Stimulated activated CD4-positive, alpha-beta T cell treated with anti-CD3 and anti-CD28 coated beads, TNF-alpha, amount 100 ng/mL, for 4 hours (primary cell): ENCODE results near the gene KIF26A.
A peak's percentile ranks its signal among the peaks of the same experiment; 100 is the strongest.

Source experiments
- DNase-seq, 3 experiments: peaks; one replicate each; pipeline ENCODE4 v3.0.0-alpha.2; 2020; ENCODE audit warnings: low read depth in 3 of 3

The KIF26A gene

DNA sequence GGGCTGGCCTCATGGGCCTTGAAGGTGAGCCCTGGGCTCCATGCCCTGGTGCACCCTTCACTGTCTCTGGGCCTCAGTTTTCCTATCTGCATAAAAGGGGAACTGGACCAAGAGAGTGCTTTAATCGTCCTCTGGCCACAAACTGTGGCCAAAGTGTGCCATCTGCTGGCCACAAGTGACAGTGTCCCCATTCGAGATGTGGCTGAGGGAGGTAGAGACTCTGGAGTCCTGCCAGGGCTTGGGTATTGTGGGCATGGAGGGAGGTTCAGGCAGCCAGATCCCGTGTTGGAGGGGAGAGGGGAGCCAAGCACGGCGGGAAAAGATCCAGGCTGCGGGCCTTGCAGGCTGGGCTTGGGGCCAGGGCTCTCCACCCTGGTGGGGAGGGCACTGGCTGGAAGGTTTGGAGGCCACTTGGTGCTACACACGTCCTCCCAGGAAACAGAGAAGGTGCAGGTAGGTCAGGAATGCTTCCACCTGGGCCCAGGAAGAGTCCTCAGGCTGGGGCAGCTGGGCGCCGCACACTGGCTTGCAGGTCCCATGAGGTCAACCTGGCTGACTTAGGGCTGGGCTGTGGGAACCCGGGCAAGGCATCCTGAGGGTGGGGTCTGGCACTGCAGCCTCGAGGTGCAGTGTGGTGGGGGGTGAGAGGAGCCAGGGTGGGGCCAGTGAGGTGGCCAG is 7.3 kb upstream of the KIF26A start:
- DNase-seq, result no peak

DNA sequence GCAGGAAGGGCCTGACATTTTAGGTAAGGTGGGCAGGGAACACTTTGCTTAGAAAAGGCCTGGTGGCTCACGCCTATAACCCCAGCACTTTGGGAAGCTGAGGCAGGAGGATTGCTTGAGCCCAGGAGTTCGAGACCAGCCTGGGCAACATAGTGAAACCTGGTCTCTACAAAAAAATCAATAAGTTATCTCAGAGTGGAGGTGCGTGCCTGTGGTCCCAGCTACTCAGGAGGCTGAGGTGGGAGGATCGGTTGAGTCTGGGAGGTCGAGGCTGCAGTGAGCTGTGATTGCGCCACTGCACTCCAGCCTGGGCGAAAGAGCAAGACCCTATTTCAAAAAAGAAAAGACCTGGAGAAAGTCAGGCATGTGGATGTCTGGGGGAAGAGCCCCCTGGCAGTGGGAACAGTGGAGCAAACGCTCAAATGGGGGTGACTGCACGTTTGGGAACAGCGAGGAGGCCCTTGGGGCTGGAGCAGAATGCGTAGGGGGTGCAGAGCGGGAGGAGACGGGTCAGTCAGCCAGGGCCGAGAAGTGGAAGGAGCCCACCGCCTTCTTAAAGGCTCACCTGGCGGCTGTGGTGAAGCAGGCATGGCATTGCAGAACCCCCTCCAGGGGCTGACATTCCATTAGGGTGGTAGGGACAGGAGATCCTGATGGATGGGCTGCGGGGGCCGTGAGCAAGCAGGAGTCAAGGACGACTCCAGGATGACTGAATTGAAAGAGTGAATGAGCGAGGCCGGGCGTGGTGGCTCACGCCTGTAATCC is 6.2 kb upstream of the KIF26A start:
- DNase-seq, result no peak

GRCh38 chr14:104132981-104133380 is 5.4 kb upstream of the KIF26A start:
- no peak for DNase-seq

- no peak for DNase-seq
Observed at GRCh38 chr14:104133496-104133895, 4.9 kb upstream of the KIF26A start.

DNA sequence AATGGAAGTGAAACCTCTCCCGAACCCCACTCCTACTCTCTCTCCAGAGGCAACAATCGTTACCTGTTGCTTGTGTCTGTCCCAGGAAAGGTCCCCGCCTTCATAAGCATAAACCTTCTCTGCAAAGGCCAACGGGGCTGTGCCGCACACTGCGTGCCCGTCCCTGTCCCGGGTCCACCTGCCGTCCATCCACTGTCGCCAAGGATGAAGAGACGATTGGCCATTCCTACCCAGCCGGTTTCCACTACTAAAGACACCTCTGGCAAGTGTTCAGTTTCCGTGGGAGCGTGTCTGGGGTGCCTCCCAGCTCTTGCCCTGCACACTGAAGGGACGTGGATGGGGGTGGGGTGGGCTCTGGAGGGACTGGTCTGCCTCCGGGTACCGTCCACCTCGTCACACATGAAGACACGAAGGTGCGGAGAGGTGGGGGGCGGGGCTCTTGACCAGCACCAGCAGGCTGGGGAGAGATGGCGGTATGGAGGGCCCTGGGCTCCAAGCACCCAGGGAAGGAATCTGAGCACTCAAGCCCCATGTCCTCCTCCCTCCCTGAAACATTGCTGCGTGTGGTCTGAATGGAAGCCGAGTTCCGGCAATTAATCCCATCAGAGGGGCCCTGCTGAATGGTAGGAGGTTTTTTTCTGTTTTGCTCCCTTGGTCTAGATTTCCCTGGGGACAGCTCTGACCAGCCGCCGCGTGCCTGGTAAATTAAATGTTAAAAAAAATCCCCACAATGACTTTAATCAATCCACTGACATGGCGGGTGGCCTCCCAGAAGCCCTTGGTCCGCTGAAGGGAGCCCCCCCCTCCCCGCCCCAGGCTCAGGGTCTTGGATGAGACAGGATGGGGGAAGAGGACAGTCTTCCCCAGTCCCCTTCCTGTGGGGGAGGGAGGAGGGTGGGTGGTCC is 4.1 kb upstream of the KIF26A start:
- no peak for DNase-seq

- no peak for DNase-seq
Observed at GRCh38 chr14:104135121-104135903, 3.1 kb upstream of the KIF26A start.

GRCh38 chr14:104135904-104136471 is 2.4 kb upstream of the KIF26A start:
- DNase-seq, result no peak

DNA sequence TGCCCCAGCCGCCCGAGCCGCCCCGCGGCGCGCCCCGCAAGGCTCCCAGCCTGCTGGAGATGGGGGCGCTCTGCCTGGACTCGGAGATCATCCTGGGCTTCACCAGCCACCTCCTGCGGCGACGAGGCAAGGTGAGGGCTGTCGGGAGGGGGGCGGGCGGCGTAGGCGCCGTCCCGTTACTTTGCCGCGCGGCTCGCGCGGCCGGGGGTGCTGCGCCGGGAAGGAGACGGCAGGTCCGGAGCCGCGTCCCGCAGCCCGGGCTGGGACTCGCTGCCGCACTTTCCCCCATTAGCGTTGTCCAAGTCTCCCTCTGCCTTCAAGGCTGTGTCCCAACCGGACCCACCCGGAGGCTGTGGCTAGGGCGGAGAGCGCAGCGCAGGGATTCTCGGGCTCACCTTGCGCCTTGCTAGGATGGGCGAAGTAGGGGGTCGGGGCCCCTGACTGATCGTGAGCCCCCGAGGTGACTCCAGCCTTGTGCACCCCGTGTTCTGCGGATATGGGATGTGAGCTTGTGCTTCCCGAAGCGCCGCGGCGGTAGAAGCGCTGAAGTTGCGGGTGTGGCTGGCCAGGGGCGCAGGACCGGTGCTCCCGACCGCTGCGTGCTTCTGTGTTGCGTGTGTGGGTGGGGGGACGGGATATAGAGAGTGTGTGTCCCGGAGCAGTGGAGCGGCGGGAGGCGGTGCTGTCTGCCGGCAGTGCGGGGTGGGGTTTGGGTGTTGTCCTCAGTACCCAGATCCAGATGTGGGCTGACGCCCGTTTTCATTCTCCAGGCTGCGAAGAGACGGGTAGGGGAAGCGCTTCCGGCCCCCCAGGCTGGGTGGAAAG is 1.7 kb upstream of the KIF26A start:
- DNase-seq, result no peak

DNA sequence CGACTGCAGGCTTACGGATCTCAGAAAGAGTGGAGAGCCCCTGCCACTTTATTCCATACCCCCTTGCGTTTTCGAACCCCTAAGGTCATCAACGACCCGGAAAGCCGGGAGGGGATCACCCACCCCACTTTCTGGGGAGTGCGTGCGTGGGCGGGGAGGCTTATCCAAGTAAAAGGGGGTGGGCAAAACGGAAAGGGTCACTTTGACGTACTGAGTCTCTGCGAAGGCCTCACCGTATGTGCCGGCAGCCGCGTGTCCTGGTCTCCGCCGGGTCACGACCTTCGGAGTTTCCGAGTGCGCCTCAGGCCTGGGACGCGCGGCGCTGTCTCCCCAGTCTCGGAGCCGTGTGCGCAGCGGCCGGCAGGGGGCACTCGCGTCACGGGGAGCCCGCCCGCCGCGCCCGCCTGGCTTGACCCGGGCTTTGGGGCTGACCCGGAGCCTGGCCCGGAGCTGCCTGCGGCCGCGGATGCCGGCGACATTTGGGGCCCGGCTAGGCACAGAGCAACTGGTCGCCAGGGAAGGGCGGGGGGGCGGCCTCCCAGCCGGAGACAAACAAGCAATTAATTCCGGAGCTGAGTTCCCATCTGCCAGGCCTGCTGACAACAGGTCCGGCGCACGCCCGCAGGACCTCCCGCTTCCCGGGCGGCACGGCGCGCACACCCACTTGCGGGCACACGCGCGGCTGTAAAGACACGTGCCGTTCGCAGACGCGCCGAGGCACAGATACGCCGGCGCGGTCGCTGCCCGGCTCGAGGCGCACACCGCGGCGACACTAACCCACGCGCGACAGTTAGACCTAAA is 890 bp upstream of the KIF26A start:
- peak; percentile 23 to 38 (median 26) for DNase-seq

DNA sequence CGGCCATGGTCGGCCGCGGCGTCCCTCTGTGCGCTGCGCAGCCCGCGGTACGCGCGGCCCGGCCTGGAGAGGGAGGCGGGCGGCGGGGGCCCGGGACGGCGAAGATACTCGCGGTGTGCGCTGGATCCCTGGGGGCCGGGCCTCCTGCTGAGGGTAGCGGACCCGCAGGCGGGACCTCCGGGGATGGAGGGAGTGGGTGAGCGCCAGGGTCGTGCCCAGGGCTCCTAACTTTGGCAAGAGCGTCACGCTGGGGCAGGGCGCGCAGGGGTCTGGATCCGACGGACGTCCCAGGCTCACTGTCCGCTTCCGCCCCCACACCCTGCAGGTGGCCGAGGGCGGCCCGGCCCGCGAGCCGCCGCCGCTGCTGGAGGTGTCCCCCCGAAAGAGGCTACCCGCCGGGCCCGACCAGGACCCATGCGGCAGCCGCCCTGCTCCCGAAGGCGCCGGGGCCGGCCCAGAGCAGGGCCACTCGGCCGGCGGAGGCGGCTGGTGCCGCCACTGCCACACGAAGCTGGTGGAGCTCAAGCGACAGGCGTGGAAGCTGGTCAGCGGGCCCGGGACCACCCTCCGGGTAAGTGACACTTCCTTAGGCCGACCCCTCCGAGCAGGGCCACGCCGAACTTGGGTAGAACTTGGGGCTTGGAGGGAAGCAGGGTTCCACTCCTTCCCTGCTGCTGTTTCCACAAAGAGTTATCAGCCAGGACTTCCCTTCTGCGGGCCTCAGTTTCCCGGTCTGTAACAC is 502 bp downstream of the KIF26A start:
- no peak for DNase-seq

- DNase-seq, result no peak
Observed at GRCh38 chr14:104139460-104140212, 1.2 kb downstream of the KIF26A start.

DNA sequence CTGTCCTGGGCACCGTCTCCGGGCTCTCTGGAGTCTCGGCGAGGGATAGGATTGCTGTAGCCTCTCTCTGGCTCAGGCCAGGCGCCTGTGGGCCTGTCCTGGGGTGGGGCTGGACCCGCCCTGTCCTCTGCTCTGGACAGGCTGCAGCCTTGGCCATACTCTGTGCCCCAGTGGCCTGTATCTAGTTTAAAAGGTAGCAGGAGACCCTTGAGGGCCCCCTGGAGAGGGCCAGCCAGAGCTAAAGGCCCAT is 1.8 kb downstream of the KIF26A start:
- DNase-seq, result no peak

DNA sequence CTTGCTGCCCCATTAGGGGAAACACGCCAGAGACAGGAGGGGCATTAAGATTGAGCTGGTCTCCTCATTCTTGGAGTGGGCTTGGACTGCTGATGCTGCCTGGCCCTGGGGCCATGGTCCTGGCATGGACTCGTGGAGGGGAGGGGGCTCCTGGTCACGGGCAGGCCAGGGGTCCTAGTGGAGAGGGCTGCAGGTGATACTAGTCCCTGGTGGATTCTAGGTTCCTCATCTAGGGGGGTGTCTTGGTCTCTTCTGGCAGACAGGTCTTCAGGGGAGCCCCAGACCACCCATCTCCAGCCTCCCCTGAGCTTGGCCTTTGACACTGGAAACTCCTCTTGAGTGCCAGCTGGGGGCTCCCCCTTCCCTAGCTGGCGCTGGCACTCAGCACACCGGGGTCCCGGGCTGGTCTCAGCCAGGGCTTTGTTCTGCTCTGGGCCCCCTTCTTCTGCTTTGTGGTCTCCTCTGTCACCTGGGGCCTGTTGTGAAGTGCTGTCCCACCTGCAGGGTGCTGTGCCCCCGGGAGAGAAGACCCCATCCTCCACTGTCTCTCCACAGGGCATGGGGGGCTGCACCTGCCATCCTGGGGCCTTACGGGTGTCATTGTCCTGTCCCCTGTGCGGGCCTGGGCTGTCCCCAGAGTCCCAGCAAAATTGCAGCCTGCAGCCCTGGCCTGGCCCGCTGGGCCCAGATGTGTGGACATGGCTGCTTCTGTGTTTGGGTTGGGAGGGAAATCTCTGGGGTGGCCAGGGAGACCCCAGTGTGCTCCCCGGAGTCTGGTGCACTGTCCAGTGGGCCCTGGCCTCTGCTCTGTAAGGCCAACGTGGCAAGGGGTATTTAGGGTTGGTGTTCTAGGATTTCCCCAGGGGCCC is 2.3 kb downstream of the KIF26A start:
- DNase-seq, result no peak

DNA sequence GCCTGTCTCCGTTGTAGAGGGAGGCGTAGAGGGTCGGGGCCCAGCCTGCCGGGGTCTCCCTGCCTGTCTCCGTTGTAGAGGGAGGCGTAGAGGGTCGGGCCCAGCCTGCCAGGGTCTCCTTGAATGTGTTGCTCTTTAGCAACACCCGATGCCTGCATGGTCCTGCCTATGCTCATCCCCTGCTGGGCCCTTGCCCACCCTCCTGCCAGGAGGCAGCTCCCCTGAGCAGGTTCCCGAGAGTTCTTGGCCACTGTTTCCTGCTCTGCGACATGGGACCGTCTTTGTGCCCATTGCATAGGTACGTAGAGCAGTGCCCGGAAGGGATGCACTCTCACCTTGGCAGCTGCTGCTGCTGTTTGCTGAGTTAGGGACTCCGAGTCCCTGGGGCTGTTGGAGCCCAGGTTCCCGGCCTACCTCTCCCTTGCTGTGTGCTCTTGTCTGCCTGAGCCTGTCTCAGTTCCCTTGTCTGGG is 3.3 kb downstream of the KIF26A start:
- no peak for DNase-seq

GRCh38 chr14:104142136-104142945 is 4.0 kb downstream of the KIF26A start:
- no peak for DNase-seq

- DNase-seq, result no peak
Observed at GRCh38 chr14:104142946-104143470, 4.6 kb downstream of the KIF26A start.
